ENCODE data around the gene ANKRD13A.

- no peak for TF ChIP-seq CTCF (IDR thresholded peaks at IDR 0.05; ENCODE audit: extremely low read depth in 1 of 2, insufficient read depth in 1 of 2, low read depth in 1 of 2, low read length in 2 of 2)
- no peak for TF ChIP-seq POLR2AphosphoS5 (IDR thresholded peaks at IDR 0.05; ENCODE audit: insufficient read depth, low read depth, low read length)
- no peak for TF ChIP-seq MAX (IDR thresholded peaks at IDR 0.05; ENCODE audit: insufficient read depth, insufficient read length)
- peak; percentile 75 for TF ChIP-seq JUN (IDR thresholded peaks at IDR 0.05; ENCODE audit: borderline replicate concordance, insufficient read depth, insufficient read length, low read depth)
- TF ChIP-seq POLR2A (IDR thresholded peaks at IDR 0.05; ENCODE audit: low read depth, low read length), result no peak
- TF ChIP-seq EZH2 (IDR thresholded peaks at IDR 0.05; ENCODE audit: borderline replicate concordance, low read depth, low read length, severe bottlenecking), result no peak
- TF ChIP-seq MYC (IDR thresholded peaks at IDR 0.05; ENCODE audit: low read depth, low read length), result no peak
Measured at GRCh38 chr12:110039085-110039807, 40.0 kb downstream of the ANKRD13A start.
